ENCODE measurements around the gene GGT7.
"Not testable (repeated sequence)": the region's sequence is repeated elsewhere in the genome, so short reads cannot be mapped to it uniquely, and the experiment has no call there.

The GGT7 gene, protein sequence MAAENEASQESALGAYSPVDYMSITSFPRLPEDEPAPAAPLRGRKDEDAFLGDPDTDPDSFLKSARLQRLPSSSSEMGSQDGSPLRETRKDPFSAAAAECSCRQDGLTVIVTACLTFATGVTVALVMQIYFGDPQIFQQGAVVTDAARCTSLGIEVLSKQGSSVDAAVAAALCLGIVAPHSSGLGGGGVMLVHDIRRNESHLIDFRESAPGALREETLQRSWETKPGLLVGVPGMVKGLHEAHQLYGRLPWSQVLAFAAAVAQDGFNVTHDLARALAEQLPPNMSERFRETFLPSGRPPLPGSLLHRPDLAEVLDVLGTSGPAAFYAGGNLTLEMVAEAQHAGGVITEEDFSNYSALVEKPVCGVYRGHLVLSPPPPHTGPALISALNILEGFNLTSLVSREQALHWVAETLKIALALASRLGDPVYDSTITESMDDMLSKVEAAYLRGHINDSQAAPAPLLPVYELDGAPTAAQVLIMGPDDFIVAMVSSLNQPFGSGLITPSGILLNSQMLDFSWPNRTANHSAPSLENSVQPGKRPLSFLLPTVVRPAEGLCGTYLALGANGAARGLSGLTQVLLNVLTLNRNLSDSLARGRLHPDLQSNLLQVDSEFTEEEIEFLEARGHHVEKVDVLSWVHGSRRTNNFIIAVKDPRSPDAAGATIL

DNA sequence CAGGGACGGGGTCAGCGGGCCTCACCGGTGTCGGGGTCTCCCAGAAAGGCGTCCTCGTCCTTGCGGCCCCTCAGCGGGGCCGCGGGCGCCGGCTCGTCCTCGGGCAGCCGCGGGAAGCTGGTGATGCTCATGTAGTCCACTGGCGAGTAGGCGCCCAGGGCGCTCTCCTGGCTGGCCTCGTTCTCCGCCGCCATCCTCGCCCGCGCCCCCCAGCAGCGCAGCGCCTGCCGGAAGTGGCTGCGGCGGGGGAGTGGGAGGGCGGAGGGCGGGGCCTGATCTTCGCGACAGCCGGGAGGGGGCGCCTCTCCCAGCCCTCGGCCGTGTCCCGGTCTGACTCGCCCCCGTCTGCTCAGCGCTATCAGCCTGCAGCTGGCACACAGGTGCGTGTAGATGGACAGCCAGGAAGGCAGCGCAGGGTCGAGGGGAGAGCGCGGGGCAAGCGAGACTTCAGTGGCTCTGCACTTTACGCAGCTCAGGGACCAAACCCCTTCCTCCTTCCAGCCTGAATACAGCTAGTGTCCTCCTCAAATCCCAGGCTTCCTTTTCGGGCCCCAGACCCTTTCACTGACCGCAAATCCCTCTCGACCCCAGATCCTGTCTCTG lies at the start of gene GGT7:
TSS of gene GGT7 (minus strand) at position 235 of the 603 bp plus-strand sequence. CDS start at position 194, 41 bp downstream.
- DNase-seq = peak; percentile 9 to 87 (median 71)

GRCh38 chr20:34921436-34921835 lies 48.8 kb upstream of the GGT7 start:
- DNase-seq = no peak

- DNase-seq = no peak
Measured at GRCh38 chr20:34920055-34920454, 47.4 kb upstream of the GGT7 start.

GRCh38 chr20:34916774-34917354 lies 44.2 kb upstream of the GGT7 start:
- no peak for DNase-seq

DNA sequence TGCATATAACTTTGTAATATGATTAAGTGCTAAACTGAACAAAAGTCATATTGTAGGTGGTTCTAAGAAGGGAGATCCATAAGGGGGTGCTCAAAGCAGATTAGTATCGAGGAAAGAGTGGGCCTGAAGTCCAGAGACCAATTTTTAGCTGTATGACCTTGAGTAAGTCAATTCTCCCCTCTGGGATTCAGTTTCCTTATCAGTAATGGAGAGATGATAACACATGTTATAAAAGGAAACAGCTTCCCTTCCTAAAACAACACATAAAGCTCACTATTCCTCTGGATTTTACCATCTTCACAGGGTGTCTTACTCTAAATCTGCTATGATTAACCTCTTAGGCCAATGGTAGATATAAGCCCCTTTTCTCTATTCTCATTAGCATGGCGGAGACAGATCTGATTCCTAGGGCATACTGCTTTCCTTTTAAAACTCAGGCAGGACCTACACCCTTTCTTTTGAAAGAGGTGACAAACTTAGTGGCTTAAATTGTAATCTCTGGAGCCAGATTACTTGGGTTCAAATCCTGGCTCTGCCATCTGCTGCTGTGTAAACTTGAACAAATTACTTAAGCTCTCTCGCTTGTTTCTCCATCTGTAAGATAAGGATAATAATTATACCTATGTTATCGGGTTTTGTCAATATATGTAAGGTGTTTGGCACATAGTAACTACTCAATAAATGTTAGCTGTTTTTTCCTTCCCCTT lies 43.2 kb upstream of the GGT7 start:
- no peak for DNase-seq

GRCh38 chr20:34915131-34915530 lies 42.5 kb upstream of the GGT7 start:
- no peak for DNase-seq

DNA sequence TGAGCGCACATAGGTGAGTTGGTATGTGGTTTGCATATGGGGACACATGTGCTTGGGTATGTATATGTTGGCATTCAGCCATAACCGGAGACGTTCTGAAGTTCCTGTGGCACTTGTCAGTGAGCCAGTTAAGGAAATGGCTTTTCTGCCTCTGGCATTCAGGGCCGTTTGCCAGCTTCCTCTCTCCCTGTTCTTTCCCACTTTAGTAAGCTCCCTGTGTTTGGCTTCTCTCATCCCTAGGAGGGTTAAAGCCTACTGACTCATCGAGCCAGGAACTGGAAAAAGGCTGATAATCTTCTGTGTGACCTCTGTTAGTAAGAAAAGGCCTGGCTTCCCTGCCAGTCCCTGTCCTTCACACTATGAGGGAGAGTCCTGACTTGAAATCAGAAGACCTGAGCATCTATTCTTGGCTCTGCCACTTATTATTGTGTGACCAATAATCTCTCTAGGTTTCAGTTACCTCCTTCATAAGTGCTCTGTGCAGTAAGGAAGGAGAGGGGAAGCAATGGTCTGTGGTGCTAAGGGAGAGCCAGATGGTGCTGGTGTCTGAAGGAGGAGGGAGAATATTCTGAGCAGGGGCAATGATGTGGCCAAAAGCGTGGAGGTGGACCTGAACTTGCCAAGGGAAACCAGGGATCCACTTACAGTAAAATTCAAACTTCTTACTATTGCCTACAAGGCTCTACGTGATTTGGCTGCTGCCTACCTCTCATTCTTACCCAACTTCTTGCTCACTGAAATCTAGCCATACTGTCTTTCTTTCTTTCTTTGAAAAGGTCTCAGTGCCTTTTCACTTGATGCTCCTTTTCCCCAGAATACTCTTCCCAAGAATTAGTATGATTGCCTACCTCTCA lies 35.2 kb upstream of the GGT7 start:
- peak in 8 of 58 donors; percentile 3 to 61 (median 8) for DNase-seq

GRCh38 chr20:34904202-34904621 lies 31.6 kb upstream of the GGT7 start:
- DNase-seq = peak in 1 of 58 donors; percentile 8

- DNase-seq = not testable (repeated sequence)
Measured at GRCh38 chr20:34898731-34899130, 26.1 kb upstream of the GGT7 start.

DNA sequence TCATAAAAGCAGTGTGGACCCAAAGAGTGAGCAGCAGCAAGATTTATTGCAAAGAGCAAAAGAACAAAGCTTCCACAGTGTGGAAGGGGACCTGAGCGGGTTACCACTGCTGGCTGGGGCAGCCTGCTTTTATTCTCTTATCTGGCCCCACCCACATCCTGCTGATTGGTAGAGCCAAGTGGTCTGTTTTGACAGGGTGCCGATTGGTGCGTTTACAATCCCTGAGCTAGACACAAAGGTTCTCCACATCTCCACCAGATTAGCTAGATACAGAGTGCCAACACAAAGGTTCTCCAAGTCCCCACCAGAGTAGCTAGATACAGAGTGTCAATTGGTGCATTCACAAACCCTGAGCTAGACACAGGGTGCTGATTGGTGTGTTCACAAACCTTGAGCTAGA lies 25.5 kb upstream of the GGT7 start:
- not testable (repeated sequence) for DNase-seq

DNA sequence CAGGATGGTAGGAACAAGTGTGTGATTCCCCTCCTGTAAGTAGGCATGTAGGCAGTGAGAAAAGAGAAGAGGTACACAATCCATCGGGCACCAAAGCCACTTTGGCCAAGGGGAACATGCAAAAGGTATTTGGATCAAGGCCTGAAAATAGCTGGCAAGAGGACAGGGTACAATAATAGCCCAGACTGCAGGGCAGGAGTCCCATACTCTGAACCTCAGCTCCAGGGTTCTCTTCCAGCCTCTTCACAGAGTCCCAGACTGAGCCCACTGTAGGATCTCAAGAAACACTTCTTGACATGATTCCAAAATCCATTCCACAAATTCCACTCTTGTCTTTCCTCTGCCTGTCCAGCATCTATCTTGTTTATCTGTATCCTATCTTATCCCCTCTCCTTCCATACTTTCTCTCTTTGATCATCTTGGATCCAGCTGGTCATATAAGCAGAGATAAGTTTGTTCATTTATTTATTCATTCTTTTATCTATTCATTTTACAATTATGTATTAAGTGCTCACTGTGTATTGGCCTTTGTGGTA lies 23.5 kb upstream of the GGT7 start:
- DNase-seq = no peak

DNA sequence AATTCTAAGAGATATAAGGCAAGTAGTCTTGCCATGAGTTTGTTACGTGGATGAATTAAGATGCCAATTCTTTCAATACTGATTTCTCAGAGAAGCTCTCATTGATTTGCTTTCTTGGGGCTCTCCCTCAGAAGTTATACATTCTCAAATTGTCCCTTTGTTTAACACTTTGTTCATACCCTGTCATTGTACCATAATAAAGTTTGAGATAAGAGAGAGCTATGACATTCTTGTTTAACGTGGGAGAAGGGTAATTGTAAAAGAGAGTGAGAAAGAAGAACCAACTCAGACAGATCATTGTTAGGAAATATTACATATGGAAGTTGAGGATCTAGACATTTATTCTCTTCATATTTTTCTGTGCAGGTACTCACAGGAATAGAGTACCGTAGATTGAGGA lies 22.8 kb upstream of the GGT7 start:
- no peak for DNase-seq

DNA sequence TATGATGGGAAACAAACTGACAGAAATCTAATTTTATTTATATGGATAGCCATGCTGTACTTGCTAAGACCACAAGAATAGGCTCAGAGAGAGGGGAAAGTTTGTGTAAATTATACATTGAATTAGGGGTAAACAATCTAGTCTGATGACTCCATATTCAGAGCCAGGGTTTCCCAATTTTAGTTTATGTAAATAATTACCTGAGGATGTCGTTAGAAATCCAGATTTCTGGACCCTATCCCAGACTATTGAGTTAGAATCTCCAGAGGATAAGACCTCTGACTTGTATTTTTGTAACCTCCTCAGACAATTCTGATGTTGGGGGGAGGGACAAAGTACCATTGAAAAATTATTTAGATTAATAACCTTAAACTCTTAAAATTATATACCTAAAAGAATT lies 22.1 kb upstream of the GGT7 start:
- DNase-seq = no peak

GRCh38 chr20:34892671-34893070 lies 20.0 kb upstream of the GGT7 start:
- no peak for DNase-seq

GRCh38 chr20:34891166-34892062 lies 18.8 kb upstream of the GGT7 start:
- no peak for DNase-seq

DNA sequence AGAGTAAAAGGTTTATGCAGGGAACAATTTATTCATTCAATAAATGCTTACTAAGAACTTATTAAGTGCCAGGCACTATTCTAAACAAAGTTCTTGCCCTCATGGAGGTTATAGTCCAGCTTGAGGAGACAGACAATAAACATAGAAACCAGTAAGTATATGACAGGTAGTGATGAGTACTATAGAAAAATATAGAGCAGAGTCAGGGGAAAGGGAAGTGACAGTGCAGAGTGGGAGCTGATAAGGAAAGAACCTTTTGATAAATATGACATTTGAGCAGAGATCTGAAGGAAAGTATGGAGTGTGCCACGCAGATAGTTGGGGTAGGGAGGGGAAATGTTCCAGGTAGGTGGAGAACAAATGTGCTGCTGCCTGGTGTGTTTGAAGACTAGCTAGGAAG lies 15.8 kb upstream of the GGT7 start:
- no peak for DNase-seq

DNA sequence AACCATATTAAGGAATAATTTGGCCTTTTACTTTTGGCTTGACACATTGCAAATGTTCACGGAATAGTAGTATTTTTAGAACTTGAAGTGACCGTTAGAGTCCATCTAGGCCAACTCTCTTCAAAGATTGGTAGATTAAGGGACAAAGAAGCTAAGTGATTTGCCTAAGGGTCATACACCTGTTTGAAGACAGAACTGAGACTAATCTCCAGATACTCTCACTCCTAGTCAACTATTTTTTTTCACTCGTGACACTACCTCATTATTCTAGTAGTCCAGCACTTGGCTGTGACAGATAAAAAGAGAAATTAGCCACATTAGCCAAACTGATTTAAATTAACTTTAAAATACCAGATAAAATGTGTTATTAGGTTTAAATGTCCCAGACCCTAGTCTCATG lies 14.4 kb upstream of the GGT7 start:
- DNase-seq = no peak

DNA sequence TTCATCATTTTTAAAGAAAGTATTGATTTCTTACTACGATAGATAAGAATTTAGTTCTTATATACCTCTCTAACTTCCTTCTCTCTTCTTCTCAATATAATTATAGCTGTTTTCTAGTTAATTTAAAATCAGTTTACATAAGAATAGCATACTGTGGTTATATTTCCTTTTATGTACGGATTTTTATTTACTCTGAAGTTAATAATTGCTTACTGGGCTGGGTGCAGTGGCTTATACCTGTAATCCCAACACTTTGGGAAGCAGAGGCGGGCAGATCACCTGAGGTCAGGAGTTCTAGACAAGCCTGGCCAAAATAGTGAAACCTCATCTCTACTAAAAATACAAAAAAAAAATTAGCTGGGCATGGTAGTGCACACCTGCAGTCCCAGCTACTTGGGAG lies 13.5 kb upstream of the GGT7 start:
- DNase-seq = no peak

DNA sequence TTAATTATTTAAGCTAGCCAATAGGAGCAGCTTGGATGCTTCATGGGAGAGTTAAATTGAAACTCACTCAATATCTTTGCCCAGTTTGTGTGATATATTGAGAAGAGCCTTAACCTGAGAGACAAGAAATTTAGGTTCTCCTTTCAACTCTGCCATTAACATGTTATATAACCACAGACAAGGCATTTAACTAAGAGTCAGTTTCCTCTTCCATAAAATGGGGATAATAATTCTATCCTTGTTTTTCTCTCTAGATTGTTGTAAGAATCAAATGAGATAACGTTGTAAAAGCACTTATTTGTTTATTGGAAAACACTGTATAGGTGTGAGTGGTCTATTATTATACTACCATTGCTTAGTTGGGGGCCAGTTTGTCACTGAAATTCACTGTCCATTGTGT lies 11.6 kb upstream of the GGT7 start:
- no peak for DNase-seq
